HAP-1 (cell line): ENCODE data around the gene CEP170B.

Source experiments
- DNase-seq, 2 experiments: peaks; one replicate each; pipeline ENCODE4 v3.0.0-alpha.2; 2016 to 2020; ENCODE audit warnings: low spot score in 2 of 2
- H3K27me3 ChIP-seq: fragments of 250-450 bp; sonication (Bioruptor Pico); 2 replicates; pipeline ENCODE4 v1.5.1; 2020; ENCODE audit warnings: low read depth, mild to moderate bottlenecking, moderate library complexity
- H3K36me3 ChIP-seq: fragments of 250-450 bp; sonication (Bioruptor Pico); replicated peaks from 2 replicates; pipeline ENCODE4 v1.5.1; 2020; ENCODE audit warnings: mild to moderate bottlenecking
- H3K4me1 ChIP-seq: fragments of 250-450 bp; sonication (Bioruptor Pico); 2 replicates; pipeline ENCODE4 v1.5.1; 2020; ENCODE audit warnings: mild to moderate bottlenecking
- H3K4me3 ChIP-seq: fragments of 250-450 bp; sonication (Bioruptor Pico); 2 replicates; pipeline ENCODE4 v1.5.1; 2020; ENCODE audit warnings: mild to moderate bottlenecking, moderate library complexity
- H3K9me3 ChIP-seq: fragments of 250-450 bp; sonication (Bioruptor Pico); 2 replicates; pipeline ENCODE4 v1.5.1; 2020; ENCODE audit warnings: mild to moderate bottlenecking, moderate library complexity
- in situ Hi-C: fragments of 300-500 bp; cut with MboI; formaldehyde crosslinking; loops from 3 replicates; pipeline ENCODE4 v1.14.3; 2020; ENCODE audit warnings: low sequenced_read_pairs, inconsistent platforms, mixed read lengths

The CEP170B gene

GRCh38 chr14:104865081-104865630 is at the start of gene CEP170B:
Gene CEP170B (plus strand): TSS chr14:104865268. CDS start chr14:104868451, 3,183 bp downstream.
- in situ Hi-C loops, result no loop called here
- H3K36me3 ChIP-seq, result no peaks in the 10 kb centered on the region
- H3K4me1 ChIP-seq, result peaks cover 10% of the 10 kb centered on the region; the same call in 1 of the 2 replicates
- H3K4me3 ChIP-seq, result peak within 1 kb of the TSS; percentile 71
- DNase-seq, result peak in 1 of 2 experiments; percentile 60
- no peaks in the 10 kb centered on the region for H3K27me3 ChIP-seq
- H3K9me3 ChIP-seq, result no peaks in the 10 kb centered on the region

- DNase-seq, result no peak
- Histone ChIP-seq H3K36me3 (peaks cover 14% of the 10 kb centered on the region; the same call in 1 of the 2 replicates), H3K4me1 (peaks cover 13% of the 10 kb centered on the region), H3K27me3 (no peaks in the 10 kb centered on the region), H3K9me3 (0 out of 2 replicates have a peak, but pooled peaks cover 3% of the 10 kb centered on the region), H3K4me3 (peak overlapping the region; percentile 92)
- in situ Hi-C loops, result no loop called here
Measured at GRCh38 chr14:104816616-104816884, 48.5 kb upstream of the CEP170B start.

DNA sequence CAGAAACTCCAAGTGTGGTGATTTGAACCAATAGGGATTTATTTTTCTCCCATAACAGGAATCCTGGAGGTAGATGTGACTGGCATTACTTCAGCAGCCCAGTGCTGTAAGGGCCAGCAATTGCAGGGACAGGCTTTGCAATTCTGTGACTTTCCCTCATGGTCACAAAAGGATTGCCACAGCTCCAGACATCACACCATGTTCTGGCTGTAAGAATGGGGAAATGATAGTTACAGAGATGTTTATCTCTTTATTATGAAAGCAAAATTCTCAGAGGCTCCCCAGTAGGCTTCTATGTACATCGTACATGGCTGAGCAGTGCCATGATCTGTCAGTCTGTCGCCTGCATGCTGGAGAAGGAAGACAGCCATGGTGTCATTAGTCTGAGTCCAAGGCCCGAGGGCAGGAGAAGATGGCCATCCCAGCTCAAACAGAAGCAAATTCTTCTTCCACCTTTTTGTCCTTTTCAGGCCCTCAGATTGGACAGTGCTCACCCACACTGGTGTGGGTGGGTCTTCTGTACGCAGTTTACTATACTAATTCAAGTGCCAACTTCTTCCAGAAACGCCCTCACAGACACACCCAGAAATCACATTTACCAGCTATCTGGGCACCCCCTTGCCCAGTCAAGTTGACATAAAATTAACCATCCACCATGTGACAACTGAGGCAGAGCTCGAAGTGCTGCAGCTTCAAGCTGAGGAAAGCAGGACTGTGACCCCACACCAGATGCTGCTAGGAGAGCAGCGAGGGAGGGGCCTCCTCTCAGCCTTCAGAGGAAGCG is 46.9 kb upstream of the CEP170B start:
- Histone ChIP-seq H3K36me3 (peaks cover 14% of the 10 kb centered on the region; the same call in 1 of the 2 replicates), H3K4me1 (peaks cover 13% of the 10 kb centered on the region), H3K27me3 (no peaks in the 10 kb centered on the region), H3K9me3 (0 out of 2 replicates have a peak, but pooled peaks cover 3% of the 10 kb centered on the region), H3K4me3 (no peak overlapping the region)
- in situ Hi-C loops, result no loop called here
- no peak for DNase-seq

DNA sequence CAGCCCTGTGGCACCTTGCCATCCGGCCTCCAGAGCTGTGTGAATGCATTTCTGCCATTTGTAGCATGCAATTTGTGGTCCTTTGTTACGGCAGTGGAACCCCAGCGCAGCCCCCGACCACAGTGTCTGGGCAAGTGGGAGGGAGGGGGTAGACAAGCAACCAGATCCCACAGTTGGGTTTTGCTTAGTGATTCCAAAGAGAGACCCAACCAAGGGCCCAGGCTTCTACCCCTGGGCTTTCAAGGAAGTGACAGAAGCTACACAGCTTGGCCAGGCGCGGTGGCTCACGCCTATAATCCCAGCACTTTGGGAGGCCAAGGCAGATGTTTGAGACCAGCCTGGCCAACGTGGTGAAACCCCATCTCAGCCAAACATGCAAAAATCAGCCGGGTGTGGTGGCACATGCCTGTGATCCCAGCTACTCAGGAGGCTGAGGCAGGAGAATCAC is 46.3 kb upstream of the CEP170B start:
- no peaks in the 10 kb centered on the region for H3K27me3 ChIP-seq
- in situ Hi-C loops, result no loop called here
- peaks cover 14% of the 10 kb centered on the region; the same call in 1 of the 2 replicates for H3K36me3 ChIP-seq
- H3K9me3 ChIP-seq, result 0 out of 2 replicates have a peak, but pooled peaks cover 3% of the 10 kb centered on the region
- H3K4me1 ChIP-seq, result peaks cover 13% of the 10 kb centered on the region
- DNase-seq, result no peak
- H3K4me3 ChIP-seq, result no peak overlapping the region

DNA sequence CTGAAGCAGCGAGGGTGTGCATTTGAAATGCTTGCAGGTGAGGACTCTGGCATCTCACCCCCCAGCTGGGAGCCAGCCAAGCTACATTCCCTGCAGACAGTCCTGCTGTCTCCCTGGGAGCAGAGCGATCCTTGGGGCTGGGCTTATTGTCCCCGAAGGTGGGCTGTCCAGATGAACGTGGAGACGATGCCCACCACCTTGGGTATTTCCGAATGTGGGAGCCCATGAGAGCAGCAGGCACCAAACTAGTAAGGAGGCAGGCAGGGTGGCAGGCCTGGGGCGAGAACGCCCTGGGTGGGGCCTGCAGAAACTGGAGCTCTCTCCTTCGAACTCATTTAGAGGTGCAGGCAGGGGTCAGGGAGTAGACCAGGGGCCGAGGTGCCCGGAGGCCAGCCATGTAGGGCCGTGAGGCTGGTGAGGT is 45.7 kb upstream of the CEP170B start:
- no peak overlapping the region for H3K4me3 ChIP-seq
- no peak for DNase-seq
- H3K4me1 ChIP-seq, result peaks cover 8% of the 10 kb centered on the region
- 0 out of 2 replicates have a peak, but pooled peaks cover 3% of the 10 kb centered on the region for H3K9me3 ChIP-seq
- no peaks in the 10 kb centered on the region for H3K27me3 ChIP-seq
- in situ Hi-C loops, result no loop called here
- H3K36me3 ChIP-seq, result peaks cover 14% of the 10 kb centered on the region; the same call in 1 of the 2 replicates

GRCh38 chr14:104820669-104821228 is 44.3 kb upstream of the CEP170B start:
- Histone ChIP-seq H3K27me3 (no peaks in the 10 kb centered on the region), H3K9me3 (0 out of 2 replicates have a peak, but pooled peaks cover 3% of the 10 kb centered on the region), H3K36me3 (peaks cover 10% of the 10 kb centered on the region; the same call in 1 of the 2 replicates), H3K4me1 (peaks cover 8% of the 10 kb centered on the region), H3K4me3 (no peak overlapping the region)
- in situ Hi-C loops, result no loop called here
- no peak for DNase-seq

DNA sequence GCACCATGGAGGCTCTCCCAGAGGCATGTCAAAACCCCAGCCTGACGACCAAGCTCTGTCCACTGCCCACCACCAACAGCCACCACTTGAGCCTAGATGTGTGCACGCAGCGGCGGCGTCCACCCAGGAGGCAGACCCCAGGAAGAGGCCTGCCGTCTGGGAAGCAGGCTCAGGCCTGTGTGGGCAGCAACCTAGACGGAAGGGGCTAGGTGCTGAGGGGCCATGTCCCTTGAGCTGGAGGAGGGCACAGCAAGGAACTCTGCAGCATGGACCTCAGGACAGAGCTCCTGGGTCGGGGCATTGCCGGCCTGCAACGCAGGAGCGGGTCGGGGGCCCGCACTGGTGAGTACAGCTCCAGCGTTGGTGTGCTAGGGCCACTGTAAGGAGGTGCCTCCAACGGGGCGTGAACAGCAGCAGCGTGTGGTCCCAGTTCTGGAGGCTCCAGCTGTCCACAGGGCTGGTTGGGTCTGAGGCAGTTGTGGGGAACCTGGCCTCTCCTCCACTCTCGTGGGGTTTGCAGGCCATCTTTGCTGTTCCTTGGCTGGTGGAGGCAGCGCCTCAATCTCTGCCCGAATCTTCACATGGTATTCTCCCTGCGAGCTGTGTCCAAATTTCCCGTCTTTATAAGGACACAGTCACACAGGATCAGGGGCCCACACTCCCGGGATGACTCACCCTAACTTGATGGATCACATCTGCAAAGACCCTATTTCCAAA is 43.7 kb upstream of the CEP170B start:
- Histone ChIP-seq H3K4me1 (peaks cover 9% of the 10 kb centered on the region), H3K4me3 (no peak overlapping the region), H3K9me3 (0 out of 2 replicates have a peak, but pooled peaks cover 3% of the 10 kb centered on the region), H3K36me3 (peaks cover 10% of the 10 kb centered on the region; the same call in 1 of the 2 replicates), H3K27me3 (no peaks in the 10 kb centered on the region)
- in situ Hi-C loops, result no loop called here
- DNase-seq, result no peak

- Histone ChIP-seq H3K4me3 (no peak overlapping the region), H3K36me3 (peaks cover 10% of the 10 kb centered on the region; the same call in 1 of the 2 replicates), H3K9me3 (0 out of 2 replicates have a peak, but pooled peaks cover 3% of the 10 kb centered on the region), H3K4me1 (peaks cover 7% of the 10 kb centered on the region; the same call in 1 of the 2 replicates), H3K27me3 (no peaks in the 10 kb centered on the region)
- in situ Hi-C loops, result no loop called here
- no peak for DNase-seq
Measured at GRCh38 chr14:104821971-104822608, 43.0 kb upstream of the CEP170B start.

- in situ Hi-C loops, result no loop called here
- peaks cover 8% of the 10 kb centered on the region; the same call in 1 of the 2 replicates for H3K4me1 ChIP-seq
- no peaks in the 10 kb centered on the region for H3K9me3 ChIP-seq
- DNase-seq, result no peak
- no peak overlapping the region for H3K4me3 ChIP-seq
- peaks cover 7% of the 10 kb centered on the region; the same call in 1 of the 2 replicates for H3K36me3 ChIP-seq
- no peaks in the 10 kb centered on the region for H3K27me3 ChIP-seq
Measured at GRCh38 chr14:104822821-104823615, 42.0 kb upstream of the CEP170B start.

- Histone ChIP-seq H3K36me3 (no peaks in the 10 kb centered on the region), H3K4me3 (no peak overlapping the region), H3K4me1 (peaks cover 8% of the 10 kb centered on the region; the same call in 1 of the 2 replicates), H3K9me3 (no peaks in the 10 kb centered on the region), H3K27me3 (no peaks in the 10 kb centered on the region)
- no peak for DNase-seq
- in situ Hi-C loops, result no loop called here
Measured at GRCh38 chr14:104824353-104824997, 40.6 kb upstream of the CEP170B start.

DNA sequence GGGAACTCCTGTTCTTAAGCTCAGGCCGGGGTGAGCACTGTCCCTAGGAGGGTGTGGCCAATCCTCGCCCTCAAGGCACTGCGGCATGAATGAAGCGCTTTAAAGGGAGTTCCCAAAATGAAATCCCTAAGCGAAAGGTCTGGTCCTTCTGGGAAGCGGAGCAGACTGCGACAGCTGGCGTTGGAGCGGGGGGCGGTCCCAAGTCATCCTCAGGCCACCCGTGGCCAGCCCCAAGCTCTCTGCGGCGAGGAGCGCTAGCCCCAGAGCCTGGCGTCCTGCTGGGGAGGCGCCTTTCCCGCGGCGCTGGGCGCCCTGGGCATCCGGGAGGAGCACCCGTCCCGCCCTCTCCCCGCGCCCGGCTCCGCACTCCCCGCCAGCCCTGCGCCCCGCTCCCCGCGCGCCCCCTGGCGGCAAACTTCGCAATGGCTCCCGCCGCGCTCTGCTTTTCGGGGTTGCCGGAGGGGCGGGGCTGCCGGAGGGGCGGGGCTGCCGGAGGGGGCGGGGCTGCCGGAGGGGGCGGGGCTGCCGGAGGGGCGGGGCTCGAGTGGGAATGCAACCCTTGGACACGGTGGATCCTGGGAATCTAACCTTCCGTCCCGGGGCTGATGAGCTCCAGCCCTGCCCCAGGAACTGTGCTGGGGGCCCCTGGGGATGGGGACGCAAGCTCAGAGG is 38.7 kb upstream of the CEP170B start:
- H3K4me3 ChIP-seq, result peak overlapping the region; percentile 40
- H3K9me3 ChIP-seq, result no peaks in the 10 kb centered on the region
- H3K36me3 ChIP-seq, result no peaks in the 10 kb centered on the region
- peaks cover 8% of the 10 kb centered on the region; the same call in 1 of the 2 replicates for H3K4me1 ChIP-seq
- H3K27me3 ChIP-seq, result no peaks in the 10 kb centered on the region
- in situ Hi-C loops, result no loop called here
- peak; percentile 73 to 96 for DNase-seq

DNA sequence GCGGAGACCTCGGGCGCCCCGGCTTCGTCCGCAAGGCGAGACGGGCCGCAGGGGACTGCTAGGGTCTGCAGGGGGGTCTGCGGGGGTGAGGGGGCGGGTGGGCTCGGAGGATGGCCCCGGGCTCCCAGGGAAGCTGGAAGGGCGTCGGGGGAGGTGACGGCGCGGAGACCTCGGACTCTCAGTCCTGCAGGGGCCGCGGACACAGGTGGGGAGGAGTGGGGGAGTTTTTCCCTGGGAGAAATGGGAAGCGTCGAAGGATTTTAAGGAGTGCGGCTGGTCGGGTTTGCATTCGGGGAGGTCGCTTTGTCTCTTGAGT is 38.2 kb upstream of the CEP170B start:
- Histone ChIP-seq H3K4me3 (peak overlapping the region; percentile 31), H3K27me3 (no peaks in the 10 kb centered on the region)
- DNase-seq, result peak in 1 of 2 experiments; percentile 30

More for the DNA sequence above, 38.2 kb upstream of the CEP170B start:
- H3K36me3 ChIP-seq, result no peaks in the 10 kb centered on the region
- H3K9me3 ChIP-seq, result no peaks in the 10 kb centered on the region
- H3K4me1 ChIP-seq, result peaks cover 8% of the 10 kb centered on the region; the same call in 1 of the 2 replicates
- in situ Hi-C loops, result no loop called here
